ELR (cell line): Measurements from ENCODE around the gene TJP2.
"Not testable (repeated sequence)": the region's sequence is repeated elsewhere in the genome, so short reads cannot be mapped to it uniquely, and the experiment has no call there.

Experiments
- DNase-seq: peaks from one replicate; pipeline ENCODE4 v3.0.0-alpha.2; 2015; ENCODE audit warnings: low read depth

The TJP2 gene

DNA sequence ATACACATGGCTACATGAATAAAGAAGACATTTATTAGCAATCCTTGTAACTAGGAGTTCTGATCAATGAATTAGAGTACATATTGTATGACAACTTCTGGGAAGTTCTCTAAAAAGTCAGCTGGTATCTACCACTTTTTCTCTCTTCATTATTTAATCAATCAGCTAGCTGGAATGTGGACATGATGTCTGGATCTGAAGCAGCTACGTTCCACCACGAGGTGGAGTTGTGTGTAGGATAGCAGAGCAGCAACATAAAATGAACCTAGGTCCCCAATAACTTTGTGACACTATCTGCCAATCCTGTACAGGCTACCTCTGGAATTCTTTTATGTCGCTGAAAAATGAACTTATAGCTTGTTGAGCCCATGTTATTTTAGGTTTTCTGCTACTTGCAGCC, 118.0 kb downstream of the TJP2 start:
- peak; percentile 33 for DNase-seq

GRCh38 chr9:69293156-69293555, 119.1 kb downstream of the TJP2 start:
- peak; percentile 7 for DNase-seq

- DNase-seq = no peak
These were observed 121.9 kb downstream of the TJP2 start for GRCh38 chr9:69295872-69296552.

DNA sequence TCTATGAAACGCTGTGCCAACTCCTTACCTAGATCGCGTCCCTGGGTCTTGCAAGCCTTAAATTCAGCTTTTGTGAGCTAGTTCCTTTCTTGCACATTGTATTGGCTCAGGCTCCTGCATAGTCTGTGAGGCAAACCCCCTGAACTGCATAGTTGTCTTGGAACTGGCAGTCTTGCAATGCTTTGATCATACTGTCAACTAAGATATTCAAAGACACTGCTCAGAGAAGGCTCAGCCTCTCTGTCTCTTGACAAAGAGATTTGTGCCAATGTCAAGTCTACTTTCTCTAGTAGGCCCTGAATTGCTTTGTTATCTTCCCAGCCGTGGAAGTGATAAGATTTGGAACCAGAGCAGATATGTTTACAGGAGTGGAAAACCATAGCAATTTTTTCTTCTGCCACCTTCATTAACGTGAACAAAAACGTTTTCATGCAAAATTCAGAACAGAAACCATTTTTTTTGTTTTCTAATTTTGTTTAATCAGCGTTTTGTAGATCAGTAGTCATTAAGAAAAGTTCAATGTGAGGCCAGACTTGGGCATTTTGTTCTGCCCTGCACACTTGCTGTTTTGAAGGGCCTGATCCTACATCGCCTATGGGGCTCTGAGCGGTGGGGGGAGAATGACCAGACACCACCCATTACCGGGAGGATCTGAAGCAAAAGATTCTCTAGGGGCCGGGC, 123.4 kb downstream of the TJP2 start:
- DNase-seq = no peak

DNA sequence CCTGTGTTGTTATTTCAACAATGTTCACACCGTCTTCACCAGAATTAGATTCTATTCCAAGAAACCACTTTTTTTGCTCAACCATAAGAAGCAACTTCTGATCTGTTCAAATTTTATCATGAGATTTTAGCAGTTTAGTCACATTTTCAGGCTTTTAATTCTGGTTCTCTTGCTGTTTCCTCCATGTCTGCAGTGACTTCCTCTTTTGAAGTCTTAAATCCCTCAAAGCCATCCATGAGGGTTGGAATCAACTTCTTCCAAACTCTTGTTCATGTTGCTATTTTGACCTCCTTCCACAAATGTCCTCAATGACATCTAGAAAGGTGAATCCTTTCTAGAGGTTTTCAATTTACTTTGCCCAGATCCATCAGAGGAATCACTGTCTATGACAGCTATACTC, 125.2 kb downstream of the TJP2 start:
- DNase-seq = no peak

DNA sequence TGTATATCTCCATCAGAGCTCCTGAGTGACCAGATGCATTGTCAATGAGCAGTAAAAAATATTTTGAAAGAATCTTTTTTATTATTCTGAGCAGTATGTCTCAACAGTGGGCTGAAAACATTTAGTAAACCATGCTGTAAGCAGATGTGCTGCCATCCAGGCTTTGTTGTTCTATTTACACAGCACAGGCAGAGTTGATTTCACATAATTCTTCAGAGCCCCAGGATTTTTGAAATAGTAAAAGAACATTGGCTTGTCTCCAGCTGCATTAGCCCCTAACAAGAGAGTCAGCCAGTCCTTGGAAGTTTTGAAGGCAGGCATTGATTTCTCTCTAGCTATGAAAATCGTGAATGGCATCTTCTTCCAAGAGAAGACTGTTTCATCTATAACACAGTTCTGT, 125.7 kb downstream of the TJP2 start:
- DNase-seq = no peak

GRCh38 chr9:69303331-69303730, 129.3 kb downstream of the TJP2 start:
- no peak for DNase-seq

GRCh38 chr9:69306895-69307445, 132.9 kb downstream of the TJP2 start:
- not testable (repeated sequence) for DNase-seq

- DNase-seq = no peak
These were observed 133.5 kb downstream of the TJP2 start for GRCh38 chr9:69307446-69308205.

GRCh38 chr9:69308206-69308931, 134.3 kb downstream of the TJP2 start:
- DNase-seq = no peak

- no peak for DNase-seq
These were observed 139.1 kb downstream of the TJP2 start for GRCh38 chr9:69313175-69313574.

GRCh38 chr9:69314547-69314946, 140.5 kb downstream of the TJP2 start:
- peak; percentile 32 for DNase-seq

DNA sequence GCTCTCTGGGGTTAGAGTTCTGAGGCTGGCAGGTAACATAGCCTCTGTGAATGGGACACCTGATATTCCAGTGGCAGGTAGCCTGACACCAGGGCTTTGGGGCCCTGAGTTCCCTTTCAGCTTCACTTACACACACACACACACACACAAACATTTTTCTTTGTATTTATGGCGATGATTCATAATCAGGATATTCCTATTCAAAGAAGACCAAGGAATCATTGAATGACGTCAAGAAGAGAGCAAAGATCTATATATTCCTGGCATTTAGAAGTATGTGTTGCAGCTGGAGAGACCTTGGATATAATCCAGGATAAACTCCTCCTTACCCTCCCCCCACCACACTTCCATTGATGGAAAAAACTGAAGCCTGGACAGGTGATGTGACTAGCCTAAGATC, 143.0 kb downstream of the TJP2 start:
- peak; percentile 27 for DNase-seq

GRCh38 chr9:69317894-69318293, 143.8 kb downstream of the TJP2 start:
- no peak for DNase-seq

DNA sequence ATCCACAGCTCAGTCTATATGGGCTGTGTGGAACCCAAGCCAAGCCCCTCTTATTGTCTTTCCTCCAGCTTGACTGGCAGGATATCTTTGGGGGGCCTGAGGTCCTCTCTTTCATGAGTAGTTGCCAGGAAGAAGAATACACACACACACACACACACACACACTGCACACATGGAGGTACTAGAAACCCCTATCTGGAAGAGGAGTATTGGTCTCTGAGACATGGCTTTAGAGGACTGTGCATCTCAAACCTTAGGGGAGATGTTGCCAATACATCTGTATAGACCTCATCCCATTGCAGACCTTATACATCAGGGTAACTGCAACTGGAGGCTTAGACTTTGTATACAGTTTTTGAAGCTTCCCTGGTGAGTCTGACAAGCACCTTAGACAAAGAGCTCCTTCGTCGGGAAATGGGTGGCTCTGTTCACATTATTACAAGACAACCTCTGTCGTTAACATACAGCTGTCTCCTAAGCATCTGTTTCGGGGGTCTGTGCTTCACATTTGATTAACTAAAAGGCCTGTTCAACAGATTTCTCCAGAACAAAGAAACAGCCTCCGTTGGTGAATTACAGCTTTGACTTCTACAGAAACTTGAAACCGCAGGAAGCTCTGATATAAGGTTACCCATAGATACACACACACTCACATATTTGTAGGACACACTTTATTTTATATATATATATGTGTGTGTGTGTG, 145.4 kb downstream of the TJP2 start:
- DNase-seq = no peak

DNA sequence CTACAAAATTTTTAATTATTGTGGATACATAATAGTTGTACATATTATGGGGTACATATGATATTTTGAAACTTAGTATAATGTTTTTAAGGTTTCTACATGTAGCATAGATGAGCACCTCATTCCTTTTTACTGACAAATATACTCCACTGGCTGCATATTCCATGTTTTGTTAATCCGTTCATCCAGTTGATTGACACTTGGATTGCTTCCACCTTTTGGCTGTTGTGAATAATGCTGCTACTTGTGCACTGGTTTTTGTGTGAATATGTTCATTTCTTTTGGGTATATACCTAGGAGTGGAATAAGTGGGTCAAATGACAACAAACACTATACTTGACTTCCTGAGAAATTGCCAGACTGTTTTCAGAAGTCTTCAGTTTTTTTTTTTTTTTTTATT, 148.2 kb downstream of the TJP2 start:
- no peak for DNase-seq

- no peak for DNase-seq
These were observed 149.8 kb downstream of the TJP2 start for GRCh38 chr9:69323861-69324260.
